Measurements from ENCODE around the gene EDARADD. TPM values are rescaled to one million over a fixed set of nuclear protein-coding genes. Genes with fewer than 3 reads are reported as not detected.
A peak's percentile ranks its signal among the peaks of the same experiment; 100 is the strongest.

EDARADD gene
- total and polyA plus RNA-seq, 2 of the 13 experiments (the other 11 are each of a cell fraction or from before 2014, with no cell fraction given): 0.03 TPM; not detected in 1

- TF ChIP-seq MXD1 (CRISPR knock-in tag; IDR thresholded peaks at IDR 0.05) (0 out of 2 replicates have a peak, but pooled peaks have one; percentile 17), GABPA (IDR thresholded peaks at IDR 0.05; ENCODE audit: low read depth, low read length) (peak; percentile 44), GABPA (CRISPR knock-in tag; IDR thresholded peaks at IDR 0.05; ENCODE audit: low read depth) (peak; percentile 83), SALL1 (CRISPR knock-in tag; IDR thresholded peaks at IDR 0.05) (peak; percentile 97), NFYC (CRISPR knock-in tag; IDR thresholded peaks at IDR 0.05) (no peak), TFDP1 (CRISPR knock-in tag; IDR thresholded peaks at IDR 0.05; ENCODE audit: borderline replicate concordance) (peak; percentile 41; the same call in 1 of the 2 replicates), NFIC (IDR thresholded peaks at IDR 0.05; ENCODE audit: low read length) (no peak; the same call in 1 of the 2 replicates), PRDM10 (CRISPR knock-in tag; IDR thresholded peaks at IDR 0.05; ENCODE audit: low read depth) (peak; percentile 72; the same call in 1 of the 2 replicates), U2AF1 (optimal IDR thresholded peaks at IDR 0.05; ENCODE audit: low read depth, low read length) (no peak), SOX13 (IDR thresholded peaks at IDR 0.05) (no peak), SOX13 (CRISPR knock-in tag; conservative IDR thresholded peaks at IDR 0.05 in 1 of 2, IDR thresholded peaks at IDR 0.05 in 1 of 2) (peak in 1 of 2 experiments; percentile 61; a peak in 2 of 4 replicates), ZFP37 (CRISPR knock-in tag; IDR thresholded peaks at IDR 0.05; ENCODE audit: borderline replicate concordance) (no peak), NR2F2 (IDR thresholded peaks at IDR 0.05; ENCODE audit: borderline replicate concordance, low read depth) (0 out of 2 replicates have a peak, but pooled peaks have one; percentile 42), ZNF615 (CRISPR knock-in tag; IDR thresholded peaks at IDR 0.05; ENCODE audit: borderline replicate concordance) (0 out of 2 replicates have a peak, but pooled peaks have one; percentile 50), ZNF20 (CRISPR knock-in tag; IDR thresholded peaks at IDR 0.05) (no peak), BHLHE40 (IDR thresholded peaks at IDR 0.05; ENCODE audit: low read length) (0 out of 2 replicates have a peak, but pooled peaks have one; percentile 6), MYPOP (CRISPR knock-in tag; IDR thresholded peaks at IDR 0.05) (0 out of 2 replicates have a peak, but pooled peaks have one; percentile 28), ZNF777 (CRISPR knock-in tag; IDR thresholded peaks at IDR 0.05) (no peak), SALL2 (CRISPR knock-in tag; IDR thresholded peaks at IDR 0.05) (no peak), CHD4 (IDR thresholded peaks at IDR 0.05; ENCODE audit: borderline replicate concordance, low read length) (no peak), MLLT10 (CRISPR knock-in tag; IDR thresholded peaks at IDR 0.05) (no peak), MAFF (IDR thresholded peaks at IDR 0.05; ENCODE audit: low read depth, low read length) (peak; percentile 63)
Observed at GRCh38 chr1:236502972-236503639, 109.0 kb downstream of the EDARADD start (continued).

Data from HepG2 (cell line).